ENCODE data around the gene ARRDC1.
"Not testable (repeated sequence)": the region's sequence is repeated elsewhere in the genome, so short reads cannot be mapped to it uniquely, and the experiment has no call there.

ARRDC1 gene, protein sequence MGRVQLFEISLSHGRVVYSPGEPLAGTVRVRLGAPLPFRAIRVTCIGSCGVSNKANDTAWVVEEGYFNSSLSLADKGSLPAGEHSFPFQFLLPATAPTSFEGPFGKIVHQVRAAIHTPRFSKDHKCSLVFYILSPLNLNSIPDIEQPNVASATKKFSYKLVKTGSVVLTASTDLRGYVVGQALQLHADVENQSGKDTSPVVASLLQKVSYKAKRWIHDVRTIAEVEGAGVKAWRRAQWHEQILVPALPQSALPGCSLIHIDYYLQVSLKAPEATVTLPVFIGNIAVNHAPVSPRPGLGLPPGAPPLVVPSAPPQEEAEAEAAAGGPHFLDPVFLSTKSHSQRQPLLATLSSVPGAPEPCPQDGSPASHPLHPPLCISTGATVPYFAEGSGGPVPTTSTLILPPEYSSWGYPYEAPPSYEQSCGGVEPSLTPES

DNA sequence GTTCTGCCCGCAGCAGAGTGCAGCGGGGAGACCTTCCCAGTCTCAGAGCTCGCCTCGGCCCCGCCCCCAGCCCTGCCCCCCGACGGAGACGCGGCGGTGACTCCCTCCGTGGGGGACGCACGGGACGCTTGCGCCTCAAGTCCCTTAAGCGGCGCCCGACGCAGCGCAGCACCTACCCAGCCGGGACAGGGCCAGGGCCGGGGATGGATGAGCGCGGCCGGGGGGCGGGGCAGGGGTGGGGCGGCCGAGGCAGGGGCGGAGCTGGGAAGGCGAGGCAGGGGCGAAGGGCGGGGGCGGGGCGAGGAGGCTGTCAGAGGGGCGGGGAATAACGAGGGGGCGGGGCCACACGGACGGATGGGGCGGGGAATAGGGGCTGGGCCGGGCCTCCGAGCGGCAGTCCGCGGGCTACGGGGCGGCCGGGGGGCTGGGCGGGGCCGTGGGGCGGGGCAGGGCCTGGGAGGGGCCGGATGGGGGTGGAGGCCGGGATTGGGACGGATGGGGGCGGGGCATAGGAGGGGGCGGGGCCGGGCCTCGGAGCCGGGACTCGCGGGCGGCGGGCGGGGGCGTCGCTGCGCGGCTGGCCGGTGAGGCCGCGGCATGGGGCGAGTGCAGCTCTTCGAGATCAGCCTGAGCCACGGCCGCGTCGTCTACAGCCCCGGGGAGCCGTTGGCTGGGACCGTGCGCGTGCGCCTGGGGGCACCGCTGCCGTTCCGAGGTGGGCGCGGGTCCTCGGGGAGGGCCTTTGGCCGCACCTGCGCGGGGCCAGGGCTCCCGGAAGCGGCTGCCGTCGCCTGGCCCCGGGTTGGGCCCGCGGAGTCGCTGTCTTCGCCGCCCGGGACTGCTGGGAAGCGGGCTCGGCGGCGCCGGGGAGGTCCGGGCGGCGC, at the start of gene ARRDC1:
Gene ARRDC1, plus strand, starts transcription at position 566 of the 884 bp plus-strand sequence. Its CDS starts 32 bp downstream, at position 598.
- peak; percentile 96 for DNase-seq

DNA sequence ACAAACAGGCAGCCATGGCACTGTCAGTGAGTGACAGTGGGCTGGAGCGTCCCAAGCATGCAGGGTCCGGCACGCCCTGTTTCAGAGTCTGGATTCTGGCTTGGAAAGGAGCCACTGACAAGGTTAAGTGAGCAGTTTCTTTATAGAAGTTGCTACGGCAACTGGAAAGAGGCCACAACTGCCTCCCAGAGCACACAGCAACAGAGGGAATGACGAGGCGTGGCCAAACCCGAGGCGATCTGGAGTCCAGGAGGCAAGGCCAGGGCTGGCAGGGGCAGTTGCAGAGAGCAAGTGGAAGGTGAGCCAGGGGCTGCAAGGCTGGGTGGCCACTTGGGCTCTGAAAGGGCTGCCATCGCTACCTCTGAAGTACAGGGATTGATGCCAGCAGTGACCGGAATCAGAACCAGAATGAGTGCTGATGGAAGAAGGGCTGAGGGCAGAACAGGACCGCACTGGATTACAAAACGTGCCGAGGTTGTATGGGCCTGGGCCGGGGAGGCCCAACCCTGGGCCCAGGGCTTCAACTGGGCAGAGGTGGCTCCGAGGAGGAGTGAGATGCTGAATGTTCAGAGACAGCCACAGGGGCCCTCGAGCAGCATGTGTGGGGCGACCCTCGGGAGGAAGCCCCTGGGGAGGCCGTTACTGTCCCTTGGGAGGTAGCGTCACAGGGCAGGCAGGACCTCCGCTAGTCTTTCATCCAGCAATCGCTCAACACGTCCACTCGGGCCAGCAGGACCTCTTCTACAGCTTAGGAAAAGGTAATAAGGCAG, 49.2 kb upstream of the ARRDC1 start:
- DNase-seq = peak; percentile 9

DNA sequence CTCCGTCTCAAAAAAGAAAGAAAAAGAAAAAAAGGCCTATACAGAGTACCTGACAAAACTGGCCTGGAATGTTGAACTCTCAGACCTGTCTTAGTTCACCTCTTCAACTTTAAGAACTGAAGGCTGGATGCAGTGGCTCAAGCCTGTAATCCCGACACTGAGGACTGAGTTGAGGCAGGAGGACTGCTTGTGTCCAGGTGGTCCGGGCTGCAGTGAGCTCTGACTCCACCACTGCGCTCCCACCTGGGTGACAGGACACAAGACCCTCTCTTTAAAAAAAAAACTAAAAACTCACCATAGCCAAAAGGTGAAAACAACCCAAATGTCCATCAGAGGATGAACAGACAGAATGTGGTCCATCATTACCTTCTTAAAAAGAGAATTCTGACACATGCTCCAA, 47.4 kb upstream of the ARRDC1 start:
- no peak for DNase-seq

DNA sequence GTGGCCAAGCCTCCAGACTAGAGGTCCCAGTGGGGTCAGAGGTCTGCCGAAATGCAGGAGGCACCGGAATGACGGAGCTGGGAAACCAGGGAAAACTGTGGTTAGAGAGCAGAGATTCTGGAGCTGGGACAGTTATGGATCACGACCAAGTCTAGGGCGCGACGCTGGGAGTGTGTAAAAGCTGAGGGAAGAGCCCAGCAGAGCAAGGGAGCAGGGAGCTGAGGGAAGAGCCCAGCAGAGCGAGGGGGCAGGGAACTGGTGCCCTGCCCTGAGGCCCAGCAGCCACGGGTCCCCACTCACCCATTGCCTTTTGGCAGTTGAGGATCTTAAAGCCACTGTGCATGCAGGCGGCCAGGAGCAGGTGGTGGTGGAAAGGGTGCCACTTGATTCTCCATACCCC, 41.4 kb upstream of the ARRDC1 start:
- DNase-seq = no peak

DNA sequence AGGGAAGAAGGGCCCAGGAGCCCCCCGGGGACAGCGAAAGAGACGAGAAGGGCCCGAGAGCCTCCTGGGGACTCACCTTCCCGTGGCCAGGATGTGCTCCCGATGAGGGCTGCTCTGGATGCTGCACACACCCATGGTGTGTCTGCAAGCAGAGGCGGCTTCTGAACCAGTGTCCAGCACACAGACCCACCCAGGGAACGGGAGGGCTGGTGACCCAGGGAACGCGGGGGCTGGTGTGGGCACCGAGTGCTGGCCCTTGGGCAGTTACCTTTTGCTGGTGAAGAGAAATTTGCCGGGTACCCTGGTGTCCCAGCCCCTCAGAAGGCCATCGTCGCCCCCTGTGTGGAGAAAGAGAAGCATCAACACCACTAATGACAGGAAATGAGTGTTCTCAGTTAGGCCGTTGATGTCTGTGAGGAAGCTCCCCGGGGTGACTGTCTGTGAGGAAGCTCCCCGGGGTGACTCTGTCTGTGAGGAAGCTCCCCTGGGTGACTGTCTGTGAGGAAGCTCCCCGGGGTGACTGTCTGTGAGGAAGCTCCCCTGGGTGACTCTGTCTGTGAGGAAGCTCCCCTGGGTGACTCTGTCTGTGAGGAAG, 40.6 kb upstream of the ARRDC1 start:
- no peak for DNase-seq

DNA sequence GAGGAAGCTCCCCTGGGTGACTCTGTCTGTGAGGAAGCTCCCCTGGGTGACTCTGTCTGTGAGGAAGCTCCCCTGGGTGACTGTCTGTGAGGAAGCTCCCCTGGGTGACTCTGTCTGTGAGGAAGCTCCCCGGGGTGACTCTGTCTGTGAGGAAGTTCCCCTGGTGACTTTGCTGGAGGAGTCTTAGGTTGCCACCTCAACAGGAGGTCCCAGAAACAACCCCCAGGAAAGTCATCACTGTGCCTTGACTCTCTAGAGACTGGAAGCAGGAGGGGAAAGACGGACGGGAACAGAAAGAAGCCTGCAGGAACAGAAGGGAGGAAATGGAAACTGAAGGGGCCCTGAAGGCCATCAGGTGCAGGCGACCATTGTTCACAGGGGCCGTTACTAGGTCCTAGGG, 37.0 kb upstream of the ARRDC1 start:
- not testable (repeated sequence) for DNase-seq

DNA sequence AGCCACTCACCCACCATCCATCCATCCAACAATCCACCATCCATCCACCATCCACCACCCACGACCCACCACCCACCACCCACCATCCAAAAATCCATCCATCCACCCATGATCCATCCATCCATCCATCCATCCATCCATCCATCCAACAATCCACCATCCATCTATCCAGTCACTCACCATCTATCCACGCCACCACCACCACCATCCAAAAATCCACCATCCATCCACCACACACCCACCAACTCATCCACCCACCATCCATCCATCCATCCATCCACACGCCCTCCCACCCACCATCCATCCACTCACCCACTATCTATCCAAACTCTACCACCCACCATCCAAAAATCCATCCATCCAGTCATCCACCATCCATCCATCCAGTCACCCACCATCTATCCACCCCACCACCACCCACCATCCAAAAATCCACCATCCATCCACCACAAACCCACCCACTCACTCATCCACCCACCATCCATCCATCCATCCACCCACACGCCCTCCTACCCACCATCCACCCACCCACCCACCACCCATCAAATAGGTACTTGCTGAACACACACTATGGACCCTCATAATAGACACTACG, 35.8 kb upstream of the ARRDC1 start:
- no peak for DNase-seq

DNA sequence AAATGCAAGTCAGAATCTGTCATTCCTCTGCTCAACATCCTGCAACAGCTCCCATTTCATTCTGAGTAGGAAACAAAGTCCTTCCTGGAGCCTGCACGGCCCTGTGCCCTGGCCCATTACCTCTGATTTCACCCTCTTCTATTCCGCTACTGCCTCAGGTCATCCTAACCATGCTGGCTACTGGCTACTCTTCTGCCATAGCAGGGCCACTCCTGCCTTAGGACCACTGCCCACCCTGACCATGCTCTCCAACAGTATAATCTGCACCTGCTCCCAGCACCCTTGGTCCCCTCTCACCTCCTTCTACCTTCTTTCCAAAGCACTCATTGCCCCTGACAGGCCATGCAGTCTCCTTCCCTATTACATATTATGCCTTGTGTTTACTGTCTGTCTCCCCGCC, 34.9 kb upstream of the ARRDC1 start:
- no peak for DNase-seq

DNA sequence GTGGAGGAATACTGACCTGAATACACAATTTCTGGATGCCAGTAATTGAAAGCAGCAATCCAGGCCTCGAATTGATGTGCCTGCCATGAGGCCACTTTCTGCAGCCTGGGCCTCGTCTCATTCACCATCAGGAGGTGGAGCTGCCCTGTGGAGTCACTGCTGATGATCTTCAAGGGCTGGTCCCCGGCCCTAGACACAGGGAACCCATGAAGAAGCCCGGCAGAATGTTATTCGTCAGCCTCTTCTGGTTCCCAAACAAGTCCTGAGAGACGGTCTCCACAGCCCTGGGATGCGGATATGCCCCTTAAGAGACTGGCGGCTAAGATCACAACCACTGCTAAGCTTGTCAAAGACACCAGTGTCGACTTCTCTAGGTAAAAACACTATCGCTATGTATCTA, 31.3 kb upstream of the ARRDC1 start:
- DNase-seq = no peak

DNA sequence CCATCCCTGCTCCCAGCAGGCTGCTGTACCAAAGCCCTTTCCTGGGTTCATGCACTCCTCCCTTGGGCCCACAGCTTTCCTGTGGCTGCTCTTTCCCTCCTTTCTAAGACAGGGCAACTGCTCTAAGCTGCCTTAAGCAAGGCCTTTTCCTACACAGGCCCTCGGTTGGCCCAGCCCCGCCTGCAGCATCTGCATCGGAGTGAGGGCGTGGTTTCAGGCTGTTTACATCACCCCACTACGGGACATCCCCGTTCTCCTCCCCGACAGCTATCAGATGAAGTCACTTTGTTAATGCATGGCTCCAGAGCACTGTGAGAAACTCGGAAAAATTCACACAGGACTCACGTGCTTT, 30.1 kb upstream of the ARRDC1 start:
- DNase-seq = no peak

DNA sequence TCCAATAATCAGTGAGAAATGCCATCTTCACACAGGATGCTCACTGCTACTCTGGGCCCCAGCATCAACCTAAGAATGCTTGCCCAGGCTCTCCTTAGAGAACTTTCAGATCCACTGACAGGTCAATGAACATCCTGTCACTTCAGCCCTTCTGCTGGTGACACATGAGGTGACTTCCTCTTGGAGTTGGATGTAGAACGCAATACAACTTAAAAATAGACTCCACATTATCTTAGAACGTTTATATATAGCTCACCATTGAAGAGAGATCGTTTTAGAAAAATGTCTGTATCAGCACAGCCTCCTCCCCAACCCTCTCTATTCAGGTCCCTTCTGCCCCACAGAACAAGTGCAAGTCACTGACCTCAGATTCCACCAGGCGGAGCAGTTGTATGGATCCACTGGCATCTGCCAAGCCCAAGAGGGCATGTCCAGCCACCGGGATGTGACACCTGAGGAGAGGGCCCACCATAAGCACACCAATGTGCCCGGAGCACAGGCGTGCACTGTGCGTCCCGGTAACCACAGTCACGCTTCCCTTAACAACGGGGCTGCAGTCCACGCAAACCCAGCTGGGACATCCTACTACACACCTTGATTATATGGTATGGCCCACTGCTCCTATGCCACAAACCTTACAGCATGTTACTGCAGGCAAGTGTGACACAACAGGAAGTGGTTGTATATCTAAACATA, 29.6 kb upstream of the ARRDC1 start:
- no peak for DNase-seq

DNA sequence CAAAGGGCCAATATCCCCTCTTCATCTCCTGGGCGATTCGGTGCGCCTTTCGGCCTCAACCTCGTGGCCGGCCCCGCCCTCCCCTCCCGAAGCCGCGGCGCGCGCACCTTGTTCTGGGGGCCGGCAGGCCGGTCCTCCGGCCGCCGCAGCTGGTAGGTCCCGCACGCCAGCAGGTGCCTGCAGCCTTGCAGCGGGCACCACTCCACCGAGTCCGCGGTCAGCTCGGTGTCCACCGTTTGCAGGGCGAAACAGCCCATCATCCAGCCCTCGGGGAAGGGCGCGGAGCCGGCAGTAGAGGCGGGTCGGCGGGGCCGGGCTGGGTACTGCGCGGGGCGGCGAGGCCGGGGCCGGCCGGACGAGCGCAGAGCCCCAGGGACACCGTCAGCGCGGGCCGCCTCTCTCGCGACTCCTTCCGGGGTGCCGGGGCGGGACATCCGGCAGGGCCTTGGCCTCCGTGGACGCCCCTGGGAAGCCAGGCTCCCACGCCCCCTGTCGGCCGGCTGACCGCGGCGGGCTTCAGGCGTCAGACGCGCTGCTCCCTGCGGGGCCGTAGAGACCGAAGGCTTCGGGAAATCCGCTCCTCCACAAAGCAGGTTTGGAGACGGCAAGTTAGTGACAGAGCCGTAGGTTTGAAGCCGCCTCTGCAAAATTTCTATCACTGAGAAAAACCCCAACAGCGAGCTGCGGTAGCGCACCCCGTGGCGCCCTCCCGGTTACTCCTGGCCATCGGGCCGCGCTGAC, 26.8 kb upstream of the ARRDC1 start, which contains the start of gene DPH7:
Gene DPH7, minus strand, starts transcription at position 408 of the 741 bp plus-strand sequence. Its CDS starts 148 bp downstream, at position 260.
- DNase-seq = peak; percentile 97

DNA sequence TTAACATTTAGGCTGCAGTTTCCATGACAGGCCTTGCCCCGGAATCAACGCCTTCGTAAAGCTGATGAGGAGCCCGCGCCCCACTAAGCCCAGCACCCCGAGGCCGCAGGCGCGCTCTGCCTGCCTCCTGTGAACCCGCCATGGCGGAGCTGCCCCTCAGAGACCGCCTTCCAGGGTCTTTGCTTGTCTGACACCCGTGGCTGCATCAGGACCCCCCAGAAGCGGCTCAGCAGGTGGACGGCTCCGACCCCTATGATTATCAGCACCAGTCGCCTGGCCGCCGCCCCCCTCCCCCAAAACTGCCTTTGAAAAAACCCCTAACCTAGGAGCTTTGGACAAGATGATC, 26.3 kb upstream of the ARRDC1 start:
- no peak for DNase-seq

DNA sequence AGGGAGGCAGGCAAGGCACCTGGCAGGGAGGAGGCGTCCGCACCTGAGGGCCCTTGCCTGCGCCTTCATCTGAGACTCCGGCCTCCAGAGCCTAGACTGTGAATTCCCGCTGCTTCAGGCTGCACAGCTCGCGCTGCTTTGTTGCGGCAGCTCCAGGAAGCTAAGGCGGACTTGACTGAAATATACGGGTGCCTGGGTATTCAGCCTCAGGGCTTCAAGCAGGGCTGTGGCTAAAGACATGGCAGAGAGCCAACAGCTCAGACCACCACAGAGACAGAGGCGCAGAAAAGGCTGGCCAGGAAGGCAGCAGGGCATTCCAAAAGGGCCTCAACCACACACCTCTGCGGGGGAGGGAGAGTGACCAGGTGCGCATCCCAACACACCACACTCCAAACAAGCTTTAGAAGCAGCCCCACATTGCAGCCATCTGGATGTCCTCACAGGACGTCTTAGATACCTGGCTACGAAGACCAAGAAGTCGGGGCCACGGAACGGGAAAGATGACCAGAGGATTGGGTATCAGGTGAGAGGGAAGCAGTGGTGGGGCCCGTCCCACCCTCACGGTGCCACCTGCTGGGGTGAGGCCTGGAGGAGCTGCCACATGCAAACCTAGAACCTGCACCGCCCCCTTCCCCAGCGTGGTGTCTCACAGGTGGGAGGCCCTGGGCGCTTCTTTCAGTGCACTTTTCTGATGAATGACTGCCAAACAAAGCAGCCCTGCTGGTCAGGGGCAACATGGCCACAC, 25.1 kb upstream of the ARRDC1 start:
- peak; percentile 73 for DNase-seq

DNA sequence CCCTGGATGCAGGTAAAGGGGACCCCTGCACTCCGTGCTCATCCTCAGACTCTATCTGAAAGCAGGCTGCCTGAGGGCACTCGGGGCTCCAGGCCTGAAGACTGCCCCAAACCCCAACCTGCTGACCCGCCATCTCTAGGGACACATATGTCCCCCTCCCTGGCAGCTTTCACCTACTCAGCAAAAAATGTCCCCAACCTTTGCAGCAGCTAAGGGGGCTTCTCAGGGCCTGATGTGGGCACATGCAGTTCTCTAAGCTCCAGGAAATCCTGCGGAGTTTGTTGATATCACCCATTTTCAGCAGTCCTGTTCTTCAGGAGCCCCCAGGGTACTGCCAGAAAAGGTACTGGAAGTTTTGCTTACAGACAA, 24.5 kb upstream of the ARRDC1 start:
- DNase-seq = no peak

DNA sequence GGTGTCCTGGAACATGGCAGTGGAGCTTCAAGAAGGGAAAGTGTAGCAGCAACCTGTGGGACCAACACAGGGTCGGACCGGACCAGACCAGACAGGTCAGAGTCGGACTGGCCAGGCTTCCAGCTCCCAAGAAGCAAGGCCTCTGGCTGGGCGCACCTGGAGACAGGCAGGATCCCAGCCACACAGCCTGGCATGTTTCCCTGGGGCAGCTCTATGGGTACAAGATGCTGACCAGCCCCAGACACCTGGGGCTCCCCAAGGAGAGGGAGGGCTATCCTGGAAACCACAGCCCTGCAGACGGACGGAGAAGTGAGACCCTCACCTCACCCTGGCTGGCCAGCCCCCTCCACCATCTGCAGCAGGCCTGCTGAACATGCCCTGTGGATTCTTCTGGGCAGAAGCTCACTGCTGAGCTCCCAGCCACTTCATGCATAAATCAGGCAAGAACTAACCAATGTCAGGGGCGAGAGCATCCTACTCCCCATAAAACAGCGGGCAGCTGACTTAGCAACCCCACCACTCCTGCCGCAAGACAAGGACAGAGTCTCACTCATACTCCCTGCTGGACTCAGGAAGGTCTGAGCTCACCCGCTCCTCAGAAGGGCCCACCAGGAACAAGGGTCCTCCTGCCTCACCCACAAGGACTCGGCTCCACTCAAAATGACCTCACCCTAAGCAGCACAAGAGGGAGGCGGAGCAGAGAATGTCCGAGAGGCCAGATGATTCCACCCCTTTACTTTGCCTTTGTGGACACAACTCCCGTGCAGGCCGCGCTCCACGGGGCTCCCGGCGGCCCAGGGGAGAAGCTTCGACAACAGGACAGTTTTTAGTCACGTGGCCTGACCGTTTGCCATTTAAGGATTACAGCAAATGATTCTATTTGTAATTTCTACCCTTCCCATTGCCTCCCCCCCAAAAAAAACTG, 23.9 kb upstream of the ARRDC1 start:
- no peak for DNase-seq

DNA sequence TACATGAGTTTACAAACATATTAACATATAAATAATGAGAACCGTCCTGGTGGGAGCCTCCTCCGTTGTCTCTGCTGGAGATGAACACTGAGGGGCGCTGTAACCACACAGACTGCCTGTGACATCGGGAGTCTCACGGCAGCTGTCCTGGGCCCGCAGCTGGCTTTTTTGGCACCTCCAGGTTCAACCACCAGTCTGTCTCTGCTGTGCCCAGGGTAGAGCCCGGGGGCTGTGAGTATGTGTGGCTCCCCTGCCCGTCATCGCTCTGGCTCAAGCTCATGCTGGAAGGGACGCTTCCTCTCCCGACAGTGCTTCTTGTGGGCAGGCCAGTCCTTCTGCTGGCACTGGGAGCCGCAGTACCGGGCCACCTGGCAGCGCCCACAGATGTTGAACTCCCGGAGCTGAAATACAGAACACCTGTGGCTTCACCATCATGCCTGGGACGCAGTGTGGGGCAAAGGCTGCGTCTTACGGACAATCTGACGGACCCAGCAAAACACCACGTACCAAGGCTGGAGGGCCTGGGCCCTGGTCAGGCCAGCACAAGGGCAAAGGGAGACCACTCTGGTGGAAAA, 23.1 kb upstream of the ARRDC1 start:
- no peak for DNase-seq

DNA sequence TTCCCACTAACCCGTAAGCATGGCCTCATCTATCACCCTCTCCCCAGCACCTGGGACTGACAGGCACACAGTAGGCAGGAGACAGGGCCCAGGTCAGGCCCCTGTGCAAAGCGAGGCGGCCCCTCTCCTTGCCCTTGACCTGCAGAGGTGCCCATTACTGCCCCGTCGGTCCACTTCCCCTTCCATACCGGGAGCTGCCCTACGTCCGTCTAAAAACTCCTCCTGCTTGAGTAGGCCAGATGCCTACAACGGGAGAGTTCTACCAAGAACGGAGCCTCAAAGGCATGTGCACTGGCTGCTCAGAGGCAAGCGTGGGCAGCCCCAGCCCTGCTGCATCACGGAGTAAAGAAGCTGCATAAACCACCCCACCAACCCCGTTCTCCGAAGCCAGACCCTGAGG, 22.1 kb upstream of the ARRDC1 start:
- no peak for DNase-seq

DNA sequence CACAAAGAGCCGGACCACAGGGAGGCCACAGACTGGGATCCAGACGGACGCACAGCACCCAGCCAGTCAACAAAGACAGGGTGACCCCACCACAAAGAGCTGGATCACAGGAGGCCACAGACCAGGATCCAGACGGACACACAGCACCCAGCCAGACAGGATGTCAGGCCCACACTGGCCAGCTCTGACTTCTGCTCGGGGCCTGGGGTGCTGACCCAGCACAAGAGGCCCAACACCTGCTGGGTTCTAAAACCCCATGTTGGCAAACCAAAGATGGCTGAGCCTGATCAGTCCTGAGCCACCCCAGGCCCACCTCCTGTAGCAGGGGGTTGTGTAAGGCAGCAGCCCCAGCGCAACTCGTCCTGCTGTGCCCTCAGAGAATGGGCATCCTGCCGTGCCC, 21.5 kb upstream of the ARRDC1 start:
- DNase-seq = no peak

All from NCI-H69 (cell line).